Renal cortical epithelial cell (primary cell): ENCODE data around the gene BNIP2. TPM values are rescaled to one million over a fixed set of nuclear protein-coding genes. Genes with fewer than 3 reads are reported as not detected.

Experiments
- DNase-seq: peaks from one replicate; pipeline ENCODE4 v3.0.0-alpha.2; 2011; ENCODE audit warnings: low read depth
- total RNA-seq: library from RNA; depleted of rRNA; stranded (reverse); fragments of >200 nt; gene quantifications from 2 replicates; pipeline ENCODE4 v1.2.3, GENCODE V29; 2014

BNIP2 gene
- total RNA-seq, 1 donor from 2014 or later = 153 TPM

GRCh38 chr15:59636184-59636583 lies 52.9 kb downstream of the BNIP2 start:
- no peak for DNase-seq

DNA sequence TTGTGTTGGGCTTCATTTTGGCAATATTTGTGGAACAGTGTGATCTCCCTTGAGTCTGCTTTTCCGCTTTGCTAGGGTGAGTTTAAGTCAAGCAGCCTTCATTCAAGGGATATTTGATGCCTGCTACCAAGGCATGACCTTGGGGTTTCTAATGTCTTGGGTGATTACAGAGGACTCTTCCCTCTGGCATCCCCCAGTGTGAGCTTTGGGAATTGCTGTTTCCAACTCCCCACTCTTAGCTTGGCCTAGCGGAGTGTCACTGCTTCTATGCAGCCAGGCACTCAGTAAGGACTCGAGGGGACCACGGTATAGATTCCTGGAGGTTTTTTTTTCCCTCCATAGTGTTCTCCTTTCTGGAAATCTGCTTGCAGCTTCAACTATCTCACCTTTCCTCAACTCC lies 56.4 kb downstream of the BNIP2 start:
- no peak for DNase-seq

GRCh38 chr15:59622289-59622688 lies 66.8 kb downstream of the BNIP2 start:
- DNase-seq = peak; percentile 36

DNA sequence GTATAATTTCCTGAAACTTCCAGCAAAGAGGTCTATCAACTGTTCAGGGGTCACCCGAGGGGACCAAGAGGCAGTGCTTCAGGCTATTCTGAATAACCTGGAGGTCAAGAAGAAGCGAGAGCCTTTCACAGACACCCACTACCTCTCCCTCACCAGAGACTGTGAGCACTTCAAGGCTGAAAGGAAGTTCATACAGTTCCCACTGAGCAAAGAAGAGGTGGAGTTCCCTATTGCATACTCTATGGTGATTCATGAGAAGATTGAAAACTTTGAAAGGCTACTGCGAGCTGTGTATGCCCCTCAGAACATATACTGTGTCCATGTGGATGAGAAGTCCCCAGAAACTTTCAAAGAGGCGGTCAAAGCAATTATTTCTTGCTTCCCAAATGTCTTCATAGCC lies 70.7 kb downstream of the BNIP2 start:
- DNase-seq = no peak

GRCh38 chr15:59616379-59616778 lies 72.7 kb downstream of the BNIP2 start:
- DNase-seq = peak; percentile 92

DNA sequence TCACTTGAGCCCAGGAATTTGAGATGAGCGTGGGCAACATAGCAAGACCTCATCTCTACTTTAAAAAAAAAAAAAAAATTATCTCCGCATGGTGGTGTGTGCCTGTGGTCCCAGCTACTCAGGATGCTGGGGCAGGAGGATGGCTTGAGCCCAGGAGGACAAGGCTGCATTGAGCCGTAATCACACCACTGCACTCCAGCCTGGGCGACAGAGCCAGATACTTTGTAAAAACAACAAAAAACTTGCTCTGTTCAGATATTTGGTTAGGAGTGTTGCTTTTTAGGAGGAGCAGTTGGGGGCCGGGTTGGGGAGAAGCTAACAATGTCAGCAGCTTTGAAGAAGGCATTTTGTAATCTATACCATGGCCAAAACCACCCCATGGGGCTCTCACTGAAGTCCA lies 73.5 kb downstream of the BNIP2 start:
- DNase-seq = no peak

DNA sequence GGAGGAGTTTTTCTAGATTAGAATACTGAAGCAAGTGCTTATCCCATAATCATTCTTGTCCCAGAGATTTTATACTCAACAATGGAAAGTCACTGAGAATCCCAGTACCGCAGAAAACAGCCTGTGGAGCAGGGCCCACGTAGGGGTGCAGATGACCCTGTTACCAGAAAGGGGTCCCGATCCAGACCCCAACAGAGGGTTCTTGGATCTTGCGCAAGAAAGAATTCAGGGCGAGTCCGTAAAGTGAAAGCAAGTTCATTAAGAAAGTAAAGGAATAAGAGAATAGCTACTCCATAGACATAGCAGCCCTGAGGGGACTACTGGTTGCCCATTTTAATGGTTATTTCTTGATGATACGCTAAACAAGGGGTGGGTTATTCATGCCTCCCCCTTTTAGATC lies 75.0 kb downstream of the BNIP2 start:
- DNase-seq = no peak

GRCh38 chr15:59611276-59612260 lies 77.6 kb downstream of the BNIP2 start, which contains the start of gene GCNT3:
Gene GCNT3 (plus strand): TSS chr15:59611783. CDS start chr15:59618239, 6,456 bp downstream.
- DNase-seq = peak; percentile 97

DNA sequence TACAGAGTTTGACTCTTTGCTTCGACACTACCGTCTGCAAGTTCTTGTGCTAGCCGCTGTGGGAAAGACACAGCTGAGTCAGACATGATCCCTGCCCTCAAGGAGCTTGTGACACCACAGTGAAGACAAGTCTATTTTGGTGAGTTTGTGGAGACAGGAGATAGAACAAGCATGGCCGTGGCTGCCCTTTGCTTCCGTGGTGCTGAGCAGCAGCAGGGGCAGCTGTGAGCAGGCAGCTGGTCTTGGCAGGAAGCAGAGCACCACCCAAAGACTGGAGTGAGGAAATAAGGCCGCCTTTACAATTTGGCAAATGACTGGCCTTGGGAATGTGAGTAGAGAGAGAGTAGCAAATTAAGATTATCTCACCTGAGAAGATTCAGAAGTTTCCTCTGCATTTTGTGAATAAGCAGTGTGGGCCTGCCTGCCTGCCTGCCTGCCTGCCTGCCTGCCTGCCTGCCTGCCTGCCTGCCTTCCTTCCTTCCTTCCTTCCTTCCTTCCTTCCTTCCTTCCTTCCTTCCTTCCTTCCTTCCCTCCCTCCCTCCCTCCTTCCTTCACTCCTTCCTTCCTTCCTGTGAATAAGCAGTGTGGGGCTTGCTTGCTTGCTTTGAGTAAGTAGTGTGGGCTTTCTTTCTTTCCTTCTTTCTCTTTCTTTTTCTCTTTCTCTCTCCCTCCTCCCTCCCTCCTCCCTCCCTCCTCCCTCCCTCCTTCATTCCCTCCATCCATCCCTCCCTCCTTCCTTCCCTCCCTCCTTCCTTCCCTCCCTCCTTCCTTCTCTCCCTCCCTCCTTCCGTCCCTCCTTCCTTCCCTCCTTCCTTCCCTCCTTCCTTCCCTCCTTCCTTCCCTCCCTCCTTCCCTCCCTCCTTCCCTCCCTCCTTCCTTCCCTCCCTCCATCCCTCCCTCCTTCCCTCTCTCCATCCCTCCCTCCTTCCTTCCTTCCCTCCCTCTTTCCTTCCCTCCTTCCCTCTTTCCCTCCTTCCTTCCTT lies 79.1 kb downstream of the BNIP2 start:
- DNase-seq = no peak

Other genes with a start within 250 kb of the BNIP2 start
- gene GCNT3, start 77.5 kb downstream of the BNIP2 start, total RNA-seq = 10.3 and 41.3 TPM in 2 replicates
- 12.2 and 18.4 TPM in 2 replicates for gene GTF2A2, start 31.8 kb downstream of the BNIP2 start, total RNA-seq